KBM-7 (cell line): ENCODE results near the gene LIAS.
"Not testable (repeated sequence)": the region's sequence is repeated elsewhere in the genome, so short reads cannot be mapped to it uniquely, and the experiment has no call there.

Experiments
- DNase-seq: peaks from one replicate; pipeline ENCODE4 v3.0.0-alpha.2; 2015
- in situ Hi-C: fragments of 300-500 bp; cut with MboI; formaldehyde crosslinking; loops from 2 replicates; pipeline ENCODE4 v1.14.3; 2020; ENCODE audit warnings: low sequenced_read_pairs, low pct_unique_long_range_greater_than_20kb, mixed read lengths

LIAS gene

DNA sequence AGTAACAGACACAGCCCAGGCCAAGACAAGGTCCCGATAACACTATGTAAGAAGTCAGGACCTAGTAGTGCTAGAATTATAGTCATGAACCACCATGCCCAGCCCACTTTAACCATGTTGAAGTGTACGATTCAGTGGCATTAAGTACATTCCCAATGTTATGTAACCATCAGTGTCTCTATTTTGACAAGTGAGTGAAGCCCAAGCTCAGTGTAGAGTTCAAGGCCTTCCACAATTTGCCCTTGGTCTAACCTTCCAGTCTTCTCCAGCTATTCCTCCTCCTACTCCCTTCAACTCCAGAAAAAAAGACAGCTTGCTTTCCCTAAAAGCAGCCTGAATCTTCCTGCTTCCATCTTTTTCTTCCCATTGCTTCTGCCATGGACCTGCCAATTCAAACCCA lies 31.5 kb downstream of the LIAS start:
- DNase-seq: no peak
- in situ Hi-C loops: no loop called here

DNA sequence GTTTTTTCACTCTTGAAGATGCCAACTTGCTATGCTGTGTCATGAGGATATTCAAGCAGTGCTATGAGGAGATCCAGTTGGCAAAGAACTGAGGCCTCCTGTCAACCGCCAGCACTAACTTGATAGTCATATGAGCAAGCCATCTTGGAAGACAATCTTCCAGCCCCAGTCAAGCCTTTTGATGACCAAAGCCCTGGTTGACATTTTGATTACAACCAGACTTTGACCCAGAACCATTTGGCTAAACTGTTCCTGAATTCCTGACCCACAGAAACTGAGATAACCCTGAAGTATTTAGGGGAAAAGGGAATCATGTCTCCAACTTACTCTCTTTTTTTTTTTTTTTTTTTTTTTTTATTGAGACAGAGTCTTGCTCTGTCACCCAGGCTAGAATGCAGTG lies 35.5 kb downstream of the LIAS start:
- in situ Hi-C loops: no loop called here

DNA sequence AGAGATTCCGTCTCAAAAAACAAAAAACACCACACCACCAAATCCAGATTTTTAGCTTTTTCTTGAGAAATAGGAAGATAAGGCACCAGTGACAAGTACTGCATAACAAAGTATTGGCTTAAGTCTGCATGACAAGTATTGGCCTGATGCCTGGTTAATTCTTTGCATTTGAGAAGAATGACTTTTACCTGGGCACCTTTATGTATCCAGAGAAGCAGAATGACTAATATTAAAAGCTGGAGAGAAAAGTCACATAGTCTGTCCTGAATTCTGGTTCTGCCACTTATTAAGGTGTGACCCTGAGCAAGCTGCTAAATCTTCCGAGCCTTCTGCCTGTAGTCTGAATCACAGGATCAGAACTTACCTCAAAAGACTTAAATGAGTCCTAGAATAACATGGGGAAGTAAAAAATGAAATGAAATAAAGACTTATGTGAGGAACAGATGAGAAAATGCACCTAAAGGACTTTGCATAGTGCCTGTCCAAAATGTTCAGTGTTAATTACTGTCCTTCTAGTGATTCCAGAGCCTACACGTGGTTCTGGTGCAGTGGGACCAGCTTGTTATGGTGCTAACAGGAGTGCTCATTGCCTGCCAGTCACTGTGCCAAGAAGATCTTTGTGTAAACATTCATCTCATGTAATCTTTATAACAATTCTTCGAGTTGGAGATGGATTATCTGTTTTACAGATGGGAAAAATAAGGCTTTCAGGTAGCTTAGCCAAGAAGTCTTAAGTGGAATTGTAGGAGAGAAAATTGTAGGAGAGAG lies 36.8 kb downstream of the LIAS start:
- in situ Hi-C loops: no loop called here
- DNase-seq: no peak

More for the DNA sequence above, 35.5 kb downstream of the LIAS start:
- no peak for DNase-seq

DNA sequence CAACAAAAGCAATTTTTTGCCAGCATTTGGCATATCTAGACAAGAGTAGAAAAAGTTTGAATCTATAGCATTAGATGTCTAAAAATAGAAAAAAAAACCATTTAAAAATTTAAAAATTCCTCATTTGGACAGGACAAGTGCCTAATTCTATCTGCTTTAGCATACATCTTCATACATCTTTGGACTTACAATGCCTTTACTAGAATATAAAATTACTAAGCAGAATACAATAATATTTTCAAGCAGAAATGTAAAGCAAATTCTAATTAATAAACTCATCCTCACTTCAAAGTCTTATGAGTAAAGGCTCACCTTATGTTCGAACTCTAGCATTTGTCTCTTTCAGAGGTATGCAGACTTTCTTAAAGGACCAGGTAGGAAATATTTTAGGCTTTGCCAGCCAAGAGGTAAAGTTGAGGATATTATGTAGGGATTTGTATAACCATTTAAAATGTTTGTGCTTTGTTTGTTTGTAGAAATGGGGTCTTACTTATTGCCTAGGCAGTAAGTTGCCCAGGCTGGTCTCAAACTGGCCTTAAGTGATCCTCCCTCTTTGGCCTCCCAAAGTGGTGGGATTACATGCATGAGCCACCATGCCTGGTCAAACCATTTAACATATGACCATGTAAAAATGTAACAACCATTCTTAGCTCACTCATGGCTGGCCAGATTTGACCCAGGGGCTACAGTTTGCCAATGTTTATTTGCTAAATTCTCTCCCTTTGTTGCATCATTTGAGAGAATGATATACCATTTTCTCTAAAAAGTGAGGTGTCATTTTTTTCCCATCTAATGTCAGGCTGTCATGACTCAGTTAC lies 39.3 kb downstream of the LIAS start:
- in situ Hi-C loops: no loop called here
- no peak for DNase-seq

DNA sequence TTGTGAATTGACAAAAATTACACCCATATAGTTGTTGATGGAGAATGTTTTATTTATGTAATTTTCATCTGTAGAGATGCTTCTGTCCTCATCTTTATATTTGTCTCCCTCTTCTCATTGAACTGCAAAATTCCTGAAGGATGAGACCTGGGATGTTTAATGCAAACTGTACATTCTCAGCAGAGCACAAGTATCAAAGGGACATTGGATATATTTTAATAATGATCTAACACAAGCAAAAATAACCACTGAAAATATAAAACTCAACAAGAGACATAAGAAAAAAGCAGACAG lies 39.8 kb downstream of the LIAS start:
- DNase-seq: no peak
- in situ Hi-C loops: no loop called here

DNA sequence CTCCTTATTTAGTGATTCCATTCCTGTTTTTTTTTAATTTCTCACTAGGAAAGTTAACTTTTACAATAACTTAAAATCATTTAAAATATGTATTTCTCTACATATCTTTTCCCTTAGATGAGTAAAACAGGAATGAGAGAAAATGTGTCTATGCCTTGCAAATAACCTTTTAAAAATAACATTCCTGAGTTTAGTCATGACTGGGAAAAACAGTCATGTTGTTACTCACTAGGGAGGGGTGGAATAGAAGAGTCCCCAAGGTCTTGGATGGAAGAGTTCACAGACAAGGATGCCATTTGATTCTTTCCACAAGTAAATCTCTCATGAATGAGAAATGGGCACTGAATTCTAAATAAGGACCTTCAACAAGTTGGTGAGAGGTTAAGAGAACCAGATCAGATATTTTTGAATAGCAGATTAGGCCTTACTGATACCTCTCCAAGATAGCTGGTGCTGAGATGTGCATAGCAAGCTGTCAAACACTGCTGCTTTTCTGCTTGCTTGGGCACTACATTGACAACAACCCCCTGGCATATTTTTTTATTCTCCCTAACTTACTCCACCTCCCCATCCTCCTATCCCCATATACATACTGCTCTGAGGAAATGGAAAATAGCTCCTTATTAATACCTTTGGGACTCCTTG lies 43.3 kb downstream of the LIAS start:
- DNase-seq: no peak

DNA sequence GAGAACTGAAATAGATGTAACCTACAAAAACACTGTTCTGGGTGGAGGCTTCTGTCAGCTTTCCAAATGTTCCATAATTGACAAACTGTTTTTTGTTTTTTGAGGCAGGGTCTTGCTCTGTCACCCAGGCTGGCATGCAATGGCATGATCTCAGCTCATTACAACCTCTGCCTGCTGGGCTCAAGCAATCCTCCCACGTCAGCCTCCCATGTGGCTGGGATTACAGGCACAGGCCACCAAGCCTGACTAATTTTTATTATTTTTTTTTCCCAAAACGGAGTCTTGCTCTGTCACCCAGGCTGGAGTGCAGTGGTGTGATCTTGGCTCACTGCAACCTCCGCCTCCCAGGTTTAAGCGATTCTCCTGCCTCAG lies 43.8 kb downstream of the LIAS start:
- in situ Hi-C loops, DNase-seq: not testable (repeated sequence)

More for the DNA sequence above, 43.3 kb downstream of the LIAS start:
- in situ Hi-C loops: no loop called here

DNA sequence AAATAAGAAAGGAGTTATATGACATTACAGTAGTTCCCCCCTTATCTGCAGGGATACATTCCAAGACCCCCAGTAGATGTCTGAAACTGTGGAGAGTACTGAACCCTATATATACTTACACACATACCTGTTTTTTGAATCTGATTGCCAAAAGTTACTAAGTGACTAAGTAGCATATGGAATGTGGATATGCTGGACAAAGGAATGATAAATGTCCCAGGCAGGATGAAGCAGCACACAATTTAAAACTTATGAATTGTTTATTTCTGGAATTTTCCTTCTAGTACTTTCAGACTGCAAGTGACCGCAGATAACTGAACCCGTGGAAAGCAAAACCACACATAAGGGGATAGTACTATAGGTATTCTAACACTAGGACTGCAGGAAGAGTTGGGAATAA lies 45.7 kb downstream of the LIAS start:
- in situ Hi-C loops: no loop called here
- DNase-seq: no peak

DNA sequence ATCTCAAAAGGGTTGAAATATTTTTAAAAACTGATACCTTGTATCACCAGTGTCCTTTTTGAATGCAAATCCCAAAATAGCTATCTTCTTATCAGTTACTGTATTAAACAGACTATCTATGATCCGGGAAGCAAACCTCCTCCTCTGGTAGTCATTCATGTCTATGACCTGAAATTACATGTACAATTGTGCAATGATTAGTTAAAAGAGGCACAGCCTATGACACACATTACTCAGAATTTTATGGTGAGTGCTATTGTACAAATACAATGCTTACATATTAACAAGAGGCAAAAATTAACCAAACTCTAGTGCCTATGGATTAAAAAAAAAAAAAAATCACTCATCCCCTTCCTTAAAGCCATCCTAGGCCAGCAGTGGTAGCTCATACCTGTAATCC lies 46.7 kb downstream of the LIAS start:
- in situ Hi-C loops: no loop called here
- no peak for DNase-seq

DNA sequence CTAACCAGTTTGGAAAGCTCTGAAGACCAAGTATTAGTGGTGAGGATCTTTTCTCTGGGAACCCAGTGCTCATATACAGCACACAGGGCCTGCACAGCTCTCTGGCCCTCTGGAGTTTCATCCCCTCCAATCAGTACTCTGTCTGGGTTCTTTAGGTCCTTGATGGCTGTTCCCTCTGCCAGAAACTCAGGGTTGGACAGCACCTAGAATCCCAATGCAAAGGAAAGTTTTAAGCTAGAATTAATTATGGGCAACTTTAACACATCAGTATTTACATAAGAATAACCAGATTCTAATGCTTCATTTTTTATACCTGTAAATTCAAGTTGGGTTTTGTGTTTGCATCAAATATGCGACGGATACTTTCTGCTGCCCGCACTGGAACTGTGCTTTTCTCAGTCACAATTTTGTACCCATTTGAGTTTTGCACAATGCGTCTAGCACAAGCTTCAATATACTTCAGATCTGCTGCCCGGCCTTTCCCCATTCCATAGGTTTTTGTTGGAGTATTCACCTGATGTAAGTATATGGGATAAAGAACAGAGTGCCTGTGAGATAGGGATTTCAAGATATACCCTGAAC lies 51.6 kb downstream of the LIAS start:
- no peak for DNase-seq
- in situ Hi-C loops: no loop called here

DNA sequence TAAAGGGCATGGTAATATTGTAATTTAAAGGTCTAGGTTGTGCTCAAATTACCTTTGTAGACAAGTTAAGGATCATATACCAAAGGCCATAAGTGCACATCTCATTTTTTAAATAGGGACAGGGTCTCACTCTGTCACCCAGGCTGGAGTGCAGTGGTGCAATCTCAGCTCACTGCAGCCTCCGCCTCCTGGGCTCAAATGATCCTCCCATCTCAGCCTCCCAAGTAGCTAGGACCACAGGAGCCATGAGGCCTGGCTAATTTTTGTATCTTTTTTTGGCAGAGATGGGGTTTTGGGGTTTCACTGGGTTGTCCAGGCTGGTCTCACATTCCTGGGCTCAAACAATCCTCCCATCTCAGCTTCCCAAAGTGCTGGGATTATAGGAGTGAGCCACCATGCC lies 55.4 kb downstream of the LIAS start:
- DNase-seq, in situ Hi-C loops: not testable (repeated sequence)

DNA sequence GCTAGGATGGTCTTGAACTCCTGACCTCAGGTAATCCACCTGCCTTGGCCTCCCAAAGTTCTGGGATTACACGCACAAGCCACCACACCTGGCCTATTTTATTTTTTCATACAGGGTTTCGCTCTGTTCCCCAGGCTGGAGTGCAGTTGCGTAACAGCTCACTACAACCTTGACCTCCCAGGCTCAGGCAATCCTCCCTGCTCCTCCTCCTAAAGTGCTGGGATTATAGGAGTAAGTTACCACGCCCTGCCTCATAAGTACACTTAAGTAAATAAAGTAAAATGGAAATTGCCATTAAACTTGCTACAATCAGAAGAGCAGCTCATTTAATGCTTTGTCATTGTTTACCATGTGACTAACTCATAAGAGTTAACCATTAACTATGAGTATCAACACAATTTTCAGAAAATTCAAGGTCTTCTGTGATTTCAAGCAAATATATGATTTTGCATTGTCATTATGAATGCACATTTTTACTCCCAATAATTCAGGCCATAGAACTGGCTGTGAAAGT lies 56.1 kb downstream of the LIAS start:
- DNase-seq: no peak
- in situ Hi-C loops: no loop called here

DNA sequence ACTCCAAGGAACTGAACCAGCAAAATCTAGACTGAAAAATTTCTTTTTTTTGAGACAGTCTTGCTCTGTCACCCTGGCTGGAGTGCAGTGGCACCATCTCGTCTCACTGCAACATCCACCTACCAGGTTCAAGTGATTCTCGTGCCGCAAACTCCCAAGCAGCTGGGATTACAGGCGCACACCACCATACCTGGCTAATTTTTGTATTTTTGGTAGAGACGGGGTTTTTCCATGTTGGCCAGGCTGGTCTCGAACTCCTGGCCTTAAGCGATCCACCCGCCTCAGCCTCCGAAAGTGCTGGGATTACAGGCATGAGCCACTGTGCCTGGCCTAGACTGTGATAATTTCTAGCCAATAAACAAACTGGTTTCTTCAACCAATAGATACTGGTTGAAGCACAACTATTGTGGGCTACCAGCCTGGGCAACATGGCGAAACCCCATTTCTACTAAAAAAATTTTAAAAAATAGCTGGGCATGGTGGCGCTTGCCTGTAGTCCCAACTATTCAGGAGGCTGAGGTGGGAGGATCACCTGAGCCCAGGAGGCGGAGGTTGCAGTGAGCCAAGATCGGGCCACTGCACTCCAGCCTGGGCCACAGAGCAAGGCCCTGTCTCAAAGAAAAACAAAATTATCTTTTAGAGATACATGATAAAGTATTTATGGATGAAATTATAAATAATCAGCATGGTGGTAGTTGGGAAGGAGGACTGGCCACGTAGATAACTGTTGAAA lies 57.0 kb downstream of the LIAS start:
- in situ Hi-C loops, DNase-seq: not testable (repeated sequence)

DNA sequence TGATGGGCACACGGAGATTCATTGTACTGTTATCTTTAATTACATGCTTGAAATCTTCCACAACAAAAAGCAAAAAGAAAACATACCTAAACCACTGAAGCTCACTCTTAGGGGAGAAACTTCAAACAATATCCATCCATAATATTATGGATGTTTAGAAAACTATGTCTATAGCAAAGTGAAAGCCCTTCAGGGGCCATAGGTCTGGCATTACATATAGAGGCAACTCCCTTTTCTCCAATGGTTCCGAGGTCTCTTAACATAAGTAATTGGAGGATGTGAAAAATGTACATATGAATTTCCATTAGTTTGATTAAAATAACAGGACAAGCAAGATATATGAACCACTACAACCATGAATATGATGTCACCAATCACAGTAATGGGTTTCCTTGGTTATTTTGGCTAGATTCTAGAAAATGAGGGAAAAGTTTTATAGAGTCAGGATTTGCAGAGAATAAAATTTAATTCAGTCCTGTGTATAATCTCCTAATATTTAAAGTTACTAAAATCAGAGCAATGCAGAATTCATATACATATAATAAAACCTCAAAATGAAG lies 57.6 kb downstream of the LIAS start:
- in situ Hi-C loops: no loop called here
- DNase-seq: no peak

DNA sequence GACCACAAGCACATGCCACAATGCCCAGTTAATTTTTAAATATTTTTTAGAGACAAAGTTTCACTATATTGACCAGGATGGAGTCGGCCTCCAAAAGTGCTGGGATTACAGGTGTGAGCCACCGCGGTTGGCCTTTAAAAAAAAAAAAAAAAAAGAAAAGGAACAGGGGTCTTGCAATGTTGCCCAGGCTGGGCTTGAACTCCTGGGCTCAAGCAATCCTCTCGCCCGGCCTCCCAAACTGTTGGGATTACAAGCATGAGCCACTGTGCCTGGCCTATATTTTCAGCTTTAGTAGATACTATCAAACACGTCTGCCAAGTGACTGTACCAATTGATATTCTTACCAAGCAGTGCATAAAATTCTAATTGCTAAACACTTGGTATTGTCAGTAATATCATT lies 59.6 kb downstream of the LIAS start:
- DNase-seq: no peak
- in situ Hi-C loops: no loop called here

DNA sequence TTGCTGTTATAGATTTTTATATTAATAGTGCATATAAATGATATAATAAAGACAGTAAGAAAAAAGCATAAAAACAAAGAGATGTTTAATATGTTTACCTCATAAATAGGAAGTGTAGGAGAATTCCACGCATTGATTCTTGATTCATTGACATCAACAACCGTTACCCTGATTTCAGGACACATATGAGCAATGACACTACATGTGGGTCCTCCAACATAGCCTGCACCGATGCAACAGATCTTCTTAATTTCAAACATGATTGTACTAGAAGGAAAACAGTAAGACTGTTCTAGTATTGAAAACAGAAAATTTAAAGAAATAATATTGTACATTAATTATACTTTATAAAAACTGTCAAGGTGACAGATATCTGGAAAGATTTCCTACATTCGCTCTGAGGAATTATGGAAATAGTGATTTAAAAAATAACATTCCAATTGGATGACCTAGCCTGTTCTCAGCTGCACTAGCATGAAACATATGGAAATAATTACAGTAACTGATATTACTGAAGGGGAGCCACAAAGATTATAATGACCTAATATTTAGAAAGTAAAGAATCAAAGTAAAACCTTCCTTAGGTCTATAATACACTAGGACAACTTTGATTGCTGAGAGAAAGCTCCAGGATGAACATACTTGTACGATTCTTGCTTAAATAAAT lies 62.5 kb downstream of the LIAS start:
- in situ Hi-C loops: no loop called here
- DNase-seq: no peak

DNA sequence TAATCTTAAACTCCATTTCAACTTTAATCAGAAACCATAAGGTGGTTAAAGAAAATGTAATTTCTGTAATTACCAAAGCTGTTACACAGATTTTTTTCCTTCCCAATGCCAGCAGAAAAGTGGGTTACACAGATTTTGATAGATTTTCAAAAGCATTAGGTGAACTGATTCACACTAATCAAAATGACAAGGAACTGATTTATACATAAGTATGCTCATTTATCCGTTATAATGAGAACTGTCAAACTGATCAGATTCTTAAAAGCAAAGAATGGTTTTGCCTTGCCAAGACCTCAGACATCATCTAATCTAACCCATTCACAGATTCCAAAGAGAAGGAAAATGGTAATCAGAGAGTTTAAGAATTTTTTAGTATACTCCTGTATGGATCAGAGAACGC lies 63.2 kb downstream of the LIAS start:
- in situ Hi-C loops: no loop called here
- no peak for DNase-seq

DNA sequence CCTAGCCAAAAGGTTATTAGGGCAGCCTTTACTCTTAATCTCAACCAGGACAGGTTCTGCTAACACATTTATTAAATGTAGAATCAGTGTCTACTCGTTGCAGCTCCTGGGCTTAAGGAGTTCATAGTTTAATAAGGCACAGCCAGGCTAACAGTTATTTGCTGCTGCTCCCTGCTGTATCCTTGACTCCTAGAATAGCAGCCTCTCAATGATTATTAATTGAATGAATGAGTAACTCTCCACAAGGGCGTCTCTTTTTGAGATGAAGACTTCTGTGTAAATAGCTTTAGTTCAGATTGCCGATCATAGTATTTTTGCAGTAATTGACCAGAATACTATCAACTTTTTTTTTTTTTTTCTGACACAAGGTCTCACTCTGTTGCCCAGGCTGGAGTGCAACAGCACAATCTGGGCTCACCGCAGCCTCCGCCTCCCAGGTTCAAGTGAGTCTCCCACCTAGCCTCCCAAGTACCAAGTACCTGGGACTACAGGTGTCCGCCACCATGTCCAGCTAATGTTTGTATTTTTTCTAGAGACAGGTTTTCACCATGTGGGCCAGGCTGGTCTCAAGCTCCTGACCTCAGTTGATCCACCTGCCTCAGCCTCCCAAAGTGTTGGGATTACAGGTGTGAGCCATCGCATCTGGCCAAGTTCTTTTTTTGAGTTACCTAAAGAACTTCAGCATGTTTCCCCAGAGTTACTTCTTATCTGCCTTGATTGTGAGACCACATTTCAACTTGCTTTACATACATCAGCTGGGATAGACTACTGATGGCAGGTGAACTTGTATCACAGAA lies 65.5 kb downstream of the LIAS start:
- no peak for DNase-seq
- in situ Hi-C loops: no loop called here
